HEK293T (cell line): ENCODE data around the gene PFDN1.

Experiments used
- BHLHE40 ChIP-seq: fragments of 450-650 bp; IDR thresholded peaks from 2 replicates; pipeline ENCODE4 v1.6.1; 2016; ENCODE audit warnings: mild to moderate bottlenecking, moderate library complexity, borderline replicate concordance
- SUZ12 ChIP-seq: fragments of 450-650 bp; IDR thresholded peaks from 2 replicates; pipeline ENCODE4 v1.6.1; 2016; ENCODE audit warnings: mild to moderate bottlenecking

- TF ChIP-seq SUZ12 (no peak), BHLHE40 (no peak)
These were observed 37.1 kb downstream of the PFDN1 start for GRCh38 chr5:140265845-140266244.
